ENCODE results near the gene LDAF1.
"Not testable (repeated sequence)": the region's sequence is repeated elsewhere in the genome, so short reads cannot be mapped to it uniquely, and the experiment has no call there.

Gene LDAF1

GRCh38 chr16:21150375-21151001 lies 8.0 kb upstream of the LDAF1 start, which contains the start of gene DNAH3:
Gene DNAH3 (minus strand): TSS chr16:21150846. CDS start chr16:21150319, 527 bp downstream.
- no peaks in the 10 kb centered on the region for H3K9me3 ChIP-seq
- H3K4me1 ChIP-seq (ENCODE audit: control insufficient read depth in 1 of 2, insufficient read depth in 1 of 2, low read depth in 1 of 2, low read length in 1 of 2): no peaks in the 10 kb centered on the region
- H3K27ac ChIP-seq: no peak within 1 kb of the TSS
- H3K27me3 ChIP-seq: peaks cover 29% of the 10 kb centered on the region
- no peak for TF ChIP-seq CTCF (IDR thresholded peaks at IDR 0.05)
- no peak within 1 kb of the TSS for H3K4me3 ChIP-seq (ENCODE audit: low read depth in 1 of 2, low read length in 1 of 2)
- H3K36me3 ChIP-seq: no peaks in the 10 kb centered on the region

DNA sequence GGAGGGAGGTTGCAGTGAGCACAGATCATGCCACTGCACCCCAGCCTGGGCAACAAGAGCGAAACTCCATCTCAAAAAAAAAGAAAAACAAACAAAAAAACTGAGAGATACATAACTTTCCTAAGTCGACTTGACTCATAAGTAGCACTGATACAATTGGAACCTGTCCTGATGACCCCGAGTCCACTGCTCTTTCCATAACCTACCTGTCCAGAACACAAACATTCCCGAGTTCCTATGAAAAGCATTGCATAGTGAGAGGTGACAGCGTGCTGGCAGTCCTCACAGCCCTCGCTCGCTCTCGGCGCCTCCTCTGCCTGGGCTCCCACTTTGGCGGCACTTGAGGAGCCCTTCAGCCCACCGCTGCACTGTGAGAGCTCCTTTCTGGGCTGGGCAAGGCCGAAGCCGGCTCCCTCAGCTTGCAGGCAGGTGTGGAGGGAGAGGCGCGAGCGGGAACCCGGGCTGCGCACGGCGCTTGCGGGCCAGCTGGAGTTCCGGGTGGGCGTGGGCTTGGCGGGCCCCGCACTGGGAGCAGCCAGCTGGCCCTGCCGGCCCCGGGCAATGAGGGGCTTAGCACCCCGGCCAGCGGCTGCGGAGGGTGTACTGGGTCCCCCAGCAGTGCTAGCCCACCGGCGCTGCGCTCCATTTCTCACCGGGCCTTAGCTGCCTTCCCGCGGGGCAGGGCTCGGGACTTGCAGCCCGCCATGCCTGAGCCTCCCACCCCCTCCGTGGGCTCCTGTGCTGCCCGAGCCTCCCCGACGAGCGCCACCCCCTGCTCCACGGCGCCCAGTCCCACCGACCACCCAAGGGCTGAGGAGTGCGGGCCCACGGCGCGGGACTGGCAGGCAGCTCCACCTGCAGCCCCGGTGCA lies 6.1 kb upstream of the LDAF1 start:
- H3K27ac ChIP-seq; H3K4me3 ChIP-seq (ENCODE audit: low read depth in 1 of 2, low read length in 1 of 2); H3K36me3 ChIP-seq; H3K9me3 ChIP-seq; H3K4me1 ChIP-seq (ENCODE audit: control insufficient read depth in 1 of 2, insufficient read depth in 1 of 2, low read depth in 1 of 2, low read length in 1 of 2): not testable (repeated sequence)
- peaks cover 22% of the 10 kb centered on the region for H3K27me3 ChIP-seq

- H3K36me3 ChIP-seq; H3K4me1 ChIP-seq (ENCODE audit: control insufficient read depth in 1 of 2, insufficient read depth in 1 of 2, low read depth in 1 of 2, low read length in 1 of 2); H3K4me3 ChIP-seq (ENCODE audit: low read depth in 1 of 2, low read length in 1 of 2); H3K9me3 ChIP-seq; H3K27ac ChIP-seq: not testable (repeated sequence)
- peaks cover 22% of the 10 kb centered on the region for H3K27me3 ChIP-seq
These were observed 5.2 kb upstream of the LDAF1 start for GRCh38 chr16:21153124-21153729.

GRCh38 chr16:21156011-21156410 lies 2.5 kb upstream of the LDAF1 start:
- peaks cover 16 to 24% of the 10 kb centered on the region in 2 experiments for H3K4me1 ChIP-seq (ENCODE audit: control insufficient read depth in 1 of 2, insufficient read depth in 1 of 2, low read depth in 1 of 2, low read length in 1 of 2)
- H3K4me3 ChIP-seq (ENCODE audit: low read depth in 1 of 2, low read length in 1 of 2); H3K27ac ChIP-seq; H3K36me3 ChIP-seq; H3K9me3 ChIP-seq; H3K27me3 ChIP-seq: not testable (repeated sequence)

- H3K4me1 ChIP-seq (ENCODE audit: control insufficient read depth in 1 of 2, insufficient read depth in 1 of 2, low read depth in 1 of 2, low read length in 1 of 2): peaks cover 16 to 24% of the 10 kb centered on the region in 2 experiments
- no peaks in the 10 kb centered on the region for H3K9me3 ChIP-seq
- TF ChIP-seq CTCF (IDR thresholded peaks at IDR 0.05): no peak
- H3K27ac ChIP-seq: no peak overlapping the region
- no peaks in the 10 kb centered on the region for H3K27me3 ChIP-seq
- no peak overlapping the region for H3K4me3 ChIP-seq (ENCODE audit: low read depth in 1 of 2, low read length in 1 of 2)
- H3K36me3 ChIP-seq: no peaks in the 10 kb centered on the region
These were observed 1.6 kb upstream of the LDAF1 start for GRCh38 chr16:21156767-21157467.

GRCh38 chr16:21157632-21158031 lies 842 bp upstream of the LDAF1 start:
- H3K27ac ChIP-seq: no peak overlapping the region
- no peaks in the 10 kb centered on the region for H3K9me3 ChIP-seq
- H3K4me3 ChIP-seq (ENCODE audit: low read depth in 1 of 2, low read length in 1 of 2): peak overlapping the region in 1 of 2 experiments; percentile 66
- H3K4me1 ChIP-seq (ENCODE audit: control insufficient read depth in 1 of 2, insufficient read depth in 1 of 2, low read depth in 1 of 2, low read length in 1 of 2): peaks cover 16 to 24% of the 10 kb centered on the region in 2 experiments
- no peaks in the 10 kb centered on the region for H3K27me3 ChIP-seq
- H3K36me3 ChIP-seq: no peaks in the 10 kb centered on the region
- no peak for TF ChIP-seq CTCF (IDR thresholded peaks at IDR 0.05)
